Natural killer cell (primary cell): Measurements from ENCODE around the gene SPOCK1. TPM values are rescaled to one million over a fixed set of nuclear protein-coding genes. Genes with fewer than 3 reads are reported as not detected.

Source experiments
- ATAC-seq, 3 donors: fragments of 150-1000 bp in 2 of 3; fragments of 200-7000 bp in 1 of 3; cut with Tn5 transposase; 1 replicate in 1 of 3; 2 replicates in 2 of 3; pipeline ENCODE4 v1.10.0; 2021; ENCODE audit warnings: mild to moderate bottlenecking in 2 of 3, moderate library complexity in 2 of 3
- DNase-seq, 2 donors: peaks; one replicate each; pipeline versions ENCODE4 v3.0.0 to v3.0.0-alpha.2; 2013 to 2021; ENCODE audit warnings: mixed read lengths in 1 of 2
- H3K27ac ChIP-seq: one replicate; pipeline ENCODE4 v1.5.1; 2013; ENCODE audit warnings: mild to moderate bottlenecking, low read length
- H3K27me3 ChIP-seq: one replicate; pipeline ENCODE4 v1.6.1; 2013; ENCODE audit warnings: low read length; ENCODE audit not compliant: control insufficient read depth, insufficient read depth
- H3K36me3 ChIP-seq: one replicate; pipeline ENCODE4 v1.6.1; 2013; ENCODE audit warnings: low read length; ENCODE audit not compliant: control insufficient read depth, insufficient read depth
- H3K4me1 ChIP-seq: one replicate; pipeline ENCODE4 v1.6.1; 2013; ENCODE audit warnings: low read length; ENCODE audit not compliant: control insufficient read depth, insufficient read depth
- H3K4me3 ChIP-seq: one replicate; pipeline ENCODE4 v1.5.1; 2013; ENCODE audit warnings: low read length
- H3K9me3 ChIP-seq: one replicate; pipeline ENCODE4 v1.6.1; 2013; ENCODE audit warnings: low read length; ENCODE audit not compliant: control insufficient read depth, insufficient read depth
- H3K27ac Mint-ChIP-seq, 2 donors: one replicate each; pipeline ENCODE4 v1.8.0; 2022; ENCODE audit warnings: mild to moderate bottlenecking in 2 of 2, mixed read lengths in 2 of 2, moderate library complexity in 1 of 2
- H3K27me3 Mint-ChIP-seq, 2 donors: one replicate each; pipeline ENCODE4 v1.8.0; 2022; ENCODE audit warnings: low read depth in 2 of 2, mixed read lengths in 2 of 2
- H3K36me3 Mint-ChIP-seq: one replicate; pipeline ENCODE4 v1.8.0; 2022; ENCODE audit warnings: mixed read lengths
- H3K4me1 Mint-ChIP-seq, 2 donors: one replicate each; pipeline ENCODE4 v1.8.0; 2022; ENCODE audit warnings: mixed read lengths in 2 of 2
- H3K4me3 Mint-ChIP-seq: one replicate; pipeline ENCODE4 v1.8.0; 2022; ENCODE audit warnings: mild to moderate bottlenecking, moderate library complexity, mixed read lengths
- H3K9me3 Mint-ChIP-seq, 2 donors: one replicate each; pipeline ENCODE4 v1.8.0; 2022; ENCODE audit warnings: mixed read lengths in 2 of 2
- CTCF ChIP-seq: fragments of 200-600 bp; IDR thresholded peaks from one replicate; pipeline ENCODE4 v1.8.0; 2022; ENCODE audit warnings: antibody characterized with exemption
- WGBS: methylation state at CpG from one replicate; pipeline ENCODE4 v1.1.7; 2013; ENCODE audit warnings: missing lambda C conversion rate; ENCODE audit not compliant: insufficient coverage; 5-methylcytosine and 5-hydroxymethylcytosine counted together
- intact Hi-C: fragments of 100-400 bp; cut with micrococcal nuclease; formaldehyde crosslinking; loops from one replicate; pipeline ENCODE4 v1.14.2; 2022
- total RNA-seq, 4 donors: library from RNA; stranded (reverse); fragments of 120-200 nt in 1 of 4; gene quantifications; one replicate each; pipeline versions ENCODE4 v1.2.3 to v1.2.4, GENCODE V29; 2013 to 2022

SPOCK1 gene
- total RNA-seq, 3 donors from 2014 or later (not counting 1 experiment from before 2014, with no cell fraction given): 0.09 to 1.6 (median 0.61) TPM

- DNase-seq (no peak), ATAC-seq (no peak)
- no peaks in the 10 kb centered on the region for H3K27me3 ChIP-seq
- peaks cover 0 to 2% of the 10 kb centered on the region in 2 donors for H3K27me3 Mint-ChIP-seq
- no peaks in the 10 kb centered on the region for H3K36me3 ChIP-seq
- H3K4me1 Mint-ChIP-seq: no peaks in the 10 kb centered on the region
- TF ChIP-seq CTCF: no peak
- no peak overlapping the region for H3K4me3 ChIP-seq
- 57% methylated on average over 1 of the region's 1 CpG for WGBS
- H3K27ac Mint-ChIP-seq: no peak overlapping the region
- intact Hi-C loops: no loop called here
- H3K27ac ChIP-seq: no peak overlapping the region
- H3K9me3 ChIP-seq: no peaks in the 10 kb centered on the region
- H3K4me1 ChIP-seq: no peaks in the 10 kb centered on the region
- peaks cover 4 to 7% of the 10 kb centered on the region in 2 donors for H3K9me3 Mint-ChIP-seq
- no peaks in the 10 kb centered on the region for H3K36me3 Mint-ChIP-seq
- no peak overlapping the region for H3K4me3 Mint-ChIP-seq
Observed at GRCh38 chr5:137164961-137165360, 334.2 kb downstream of the SPOCK1 start.

GRCh38 chr5:137164536-137164935 is 334.6 kb downstream of the SPOCK1 start:
- H3K36me3 Mint-ChIP-seq: no peaks in the 10 kb centered on the region
- no peaks in the 10 kb centered on the region for H3K4me1 Mint-ChIP-seq
- DNase-seq (no peak), ATAC-seq (no peak)
- intact Hi-C loops: no loop called here
- H3K4me3 ChIP-seq: no peak overlapping the region
- no peak overlapping the region for H3K4me3 Mint-ChIP-seq
- 91% methylated on average over 1 of the region's 1 CpG for WGBS
- TF ChIP-seq CTCF: no peak
- H3K9me3 Mint-ChIP-seq: peaks cover 4 to 8% of the 10 kb centered on the region in 2 donors
- H3K27me3 Mint-ChIP-seq: peaks cover 0 to 2% of the 10 kb centered on the region in 2 donors
- H3K27ac ChIP-seq: no peak overlapping the region
- H3K36me3 ChIP-seq: no peaks in the 10 kb centered on the region
- H3K27me3 ChIP-seq: no peaks in the 10 kb centered on the region
- no peak overlapping the region for H3K27ac Mint-ChIP-seq
- H3K4me1 ChIP-seq: no peaks in the 10 kb centered on the region
- no peaks in the 10 kb centered on the region for H3K9me3 ChIP-seq

GRCh38 chr5:137158691-137159090 is 340.4 kb downstream of the SPOCK1 start:
- Mint-ChIP-seq H3K4me3 (no peak overlapping the region), H3K9me3 (peaks cover 0 to 5% of the 10 kb centered on the region in 2 donors), H3K27me3 (no peaks in the 10 kb centered on the region), H3K4me1 (no peaks in the 10 kb centered on the region), H3K36me3 (no peaks in the 10 kb centered on the region), H3K27ac (no peak overlapping the region)
- Histone ChIP-seq H3K4me1 (no peaks in the 10 kb centered on the region), H3K27me3 (no peaks in the 10 kb centered on the region), H3K27ac (no peak overlapping the region), H3K4me3 (no peak overlapping the region), H3K9me3 (no peaks in the 10 kb centered on the region), H3K36me3 (no peaks in the 10 kb centered on the region)
- 100% methylated on average over 1 of the region's 2 CpGs for WGBS
- DNase-seq (no peak), ATAC-seq (no peak)
- intact Hi-C loops: no loop called here
- no peak for TF ChIP-seq CTCF

- Histone ChIP-seq H3K36me3 (no peaks in the 10 kb centered on the region), H3K4me3 (no peak overlapping the region), H3K27me3 (no peaks in the 10 kb centered on the region), H3K9me3 (no peaks in the 10 kb centered on the region), H3K4me1 (no peaks in the 10 kb centered on the region), H3K27ac (no peak overlapping the region)
- H3K4me1 Mint-ChIP-seq: no peaks in the 10 kb centered on the region
- no peak for TF ChIP-seq CTCF
- H3K9me3 Mint-ChIP-seq: peaks cover 0 to 7% of the 10 kb centered on the region in 2 donors
- WGBS: 72% methylated on average over 1 of the region's 4 CpGs
- ATAC-seq (no peak), DNase-seq (no peak)
- no peaks in the 10 kb centered on the region for H3K36me3 Mint-ChIP-seq
- H3K27me3 Mint-ChIP-seq: no peaks in the 10 kb centered on the region
- H3K4me3 Mint-ChIP-seq: no peak overlapping the region
- H3K27ac Mint-ChIP-seq: no peak overlapping the region
- intact Hi-C loops: no loop called here
Observed at GRCh38 chr5:137156180-137156579, 342.9 kb downstream of the SPOCK1 start.
